Measurements from ENCODE around the gene RBP4. TPM values are rescaled to one million over a fixed set of nuclear protein-coding genes. Genes with fewer than 3 reads are reported as not detected.

Gene RBP4
- total and polyA plus RNA-seq, 9 of the 15 experiments (the other 6 are each of a cell fraction or from before 2014, with no cell fraction given): 0.91 TPM; not detected in 8

GRCh38 chr10:93630625-93631557 lies 29.9 kb upstream of the RBP4 start:
- TF ChIP-seq WHSC1 (IDR thresholded peaks at IDR 0.05; ENCODE audit: low read length): no peak
- no peak for TF ChIP-seq ZFP1 (CRISPR knock-in tag; IDR thresholded peaks at IDR 0.05)
- no peak for TF ChIP-seq ZBTB43 (CRISPR knock-in tag; IDR thresholded peaks at IDR 0.05)
- no peak for TF ChIP-seq TAF15 (IDR thresholded peaks at IDR 0.05; ENCODE audit: low read depth, low read length)
- no peak for TF ChIP-seq PHF8 (IDR thresholded peaks at IDR 0.05; ENCODE audit: borderline replicate concordance, low read length)
- TF ChIP-seq XRCC3 (IDR thresholded peaks at IDR 0.05): no peak
- ATAC-seq: no peak
- intact Hi-C loops (cut with micrococcal nuclease) (no loop called here), in situ Hi-C loops (cut with MboI) (no loop called here)
- no peaks in the 10 kb centered on the region for H3K9me3 ChIP-seq (replicated peaks; ENCODE audit: control insufficient read depth, insufficient read depth, low read depth, low read length)
- DNase-seq (ENCODE audit: extremely low read depth in 1 of 4, low spot score in 3 of 4): no peak
- no peak overlapping the region for H2AFZ ChIP-seq (ENCODE audit: low read depth, low read length)
- no peak overlapping the region for H3K27ac ChIP-seq (ENCODE audit: extremely low read depth, low read depth, low read length)
- H3K36me3 ChIP-seq (ENCODE audit: control insufficient read depth, insufficient read depth, low read length): no peaks in the 10 kb centered on the region
- H3K9ac ChIP-seq (ENCODE audit: insufficient read depth in 1 of 2, low read depth in 2 of 2, low read length in 2 of 2): no peak overlapping the region
- H3K79me2 ChIP-seq (ENCODE audit: control insufficient read depth, insufficient read depth, low read length): no peaks in the 10 kb centered on the region
- H3K4me3 ChIP-seq: no peak overlapping the region
- BruUV-seq (replicated peaks): no TSS peak
- no peak for FAIRE-seq
- H3K27me3 ChIP-seq (ENCODE audit: control insufficient read depth in 2 of 2, insufficient read depth in 2 of 2, low read length in 2 of 2): peaks cover 0 to 5% of the 10 kb centered on the region in 2 experiments; a peak in 2 of 5 replicates
- ChIA-PET POLR2A (no interaction called here), CTCF (ENCODE audit: low intra/inter-chr PET ratio) (no interaction called here)
- no peaks in the 10 kb centered on the region for H3K4me1 ChIP-seq (replicated peaks in 1 of 2; ENCODE audit: control insufficient read depth in 2 of 2, insufficient read depth in 2 of 2, low read length in 2 of 2)
- no peaks in the 10 kb centered on the region for H3K9me1 ChIP-seq (ENCODE audit: control insufficient read depth, insufficient read depth, low read length)
- 2% methylated on average over 10 of the region's 15 CpGs for WGBS (ENCODE audit: insufficient coverage, low coverage, missing lambda C conversion rate)
- no peak overlapping the region for H3K4me2 ChIP-seq (ENCODE audit: insufficient read depth, low read length)
- no peaks in the 10 kb centered on the region for H4K20me1 ChIP-seq (replicated peaks; ENCODE audit: control insufficient read depth, insufficient read depth, low read length)
